NCI-H146 treated with DMSO at 0.1 percent for 48 hours (cell line): ENCODE results near the gene AP1S3.
"Not testable (repeated sequence)": the region's sequence is repeated elsewhere in the genome, so short reads cannot be mapped to it uniquely, and the experiment has no call there.

Experiments
- DNase-seq: peaks from one replicate; lab custom pipeline; 2025; ENCODE audit not compliant: unreplicated experiment; lab: John Stamatoyannopoulos, UW

AP1S3 gene

GRCh38 chr2:223854741-223855140 lies 17.4 kb upstream of the AP1S3 start:
- no peak for DNase-seq

DNA sequence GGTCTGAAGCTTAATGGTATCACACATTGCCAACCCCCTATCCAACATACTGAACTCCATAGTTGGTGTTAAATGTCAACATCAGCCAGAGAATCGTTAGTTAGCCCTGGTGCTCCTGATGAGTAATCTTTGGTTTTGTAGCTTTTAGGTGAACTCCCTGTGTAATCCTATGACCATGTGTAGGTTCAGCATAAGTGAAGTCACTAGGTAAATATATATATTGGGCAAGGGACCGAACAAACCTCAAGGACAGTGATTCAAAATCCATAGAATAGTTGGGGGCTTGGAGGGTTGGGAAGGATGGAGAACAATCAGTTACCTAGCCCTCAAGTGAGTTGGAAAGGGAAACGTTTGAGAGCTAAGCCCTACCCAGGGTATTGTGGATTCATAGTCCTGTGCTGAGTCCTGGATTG lies 16.0 kb upstream of the AP1S3 start:
- no peak for DNase-seq

- no peak for DNase-seq
Measured at GRCh38 chr2:223852281-223852795, 15.0 kb upstream of the AP1S3 start.

- no peak for DNase-seq
Measured at GRCh38 chr2:223847410-223847809, 10.0 kb upstream of the AP1S3 start.

DNA sequence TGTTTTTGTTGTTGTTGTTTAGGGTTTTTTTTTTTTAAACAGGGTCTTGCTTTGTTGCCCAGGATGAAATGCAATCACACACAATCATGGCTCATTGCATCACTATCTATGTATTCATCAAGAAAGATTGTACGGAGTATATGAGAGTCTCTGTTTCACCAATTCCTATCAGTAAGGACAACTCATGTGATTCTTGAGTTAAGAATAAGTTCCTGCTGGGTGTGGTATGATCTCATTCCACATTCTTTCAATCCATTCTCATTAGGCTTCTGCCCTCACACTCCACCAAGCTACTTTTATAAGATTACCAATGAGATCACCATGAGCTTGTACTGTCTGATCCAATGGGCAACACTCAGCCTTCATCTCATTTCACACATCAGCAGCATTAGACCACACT lies 9.1 kb upstream of the AP1S3 start:
- no peak for DNase-seq

- no peak for DNase-seq
Measured at GRCh38 chr2:223841436-223842190, 4.2 kb upstream of the AP1S3 start.

GRCh38 chr2:223835701-223836532 lies 1.5 kb downstream of the AP1S3 start:
- no peak for DNase-seq

GRCh38 chr2:223834431-223834830 lies 3.0 kb downstream of the AP1S3 start:
- DNase-seq, result no peak

GRCh38 chr2:223832241-223832903 lies 5.0 kb downstream of the AP1S3 start:
- no peak for DNase-seq

- no peak for DNase-seq
Measured at GRCh38 chr2:223829128-223829527, 8.3 kb downstream of the AP1S3 start.

DNA sequence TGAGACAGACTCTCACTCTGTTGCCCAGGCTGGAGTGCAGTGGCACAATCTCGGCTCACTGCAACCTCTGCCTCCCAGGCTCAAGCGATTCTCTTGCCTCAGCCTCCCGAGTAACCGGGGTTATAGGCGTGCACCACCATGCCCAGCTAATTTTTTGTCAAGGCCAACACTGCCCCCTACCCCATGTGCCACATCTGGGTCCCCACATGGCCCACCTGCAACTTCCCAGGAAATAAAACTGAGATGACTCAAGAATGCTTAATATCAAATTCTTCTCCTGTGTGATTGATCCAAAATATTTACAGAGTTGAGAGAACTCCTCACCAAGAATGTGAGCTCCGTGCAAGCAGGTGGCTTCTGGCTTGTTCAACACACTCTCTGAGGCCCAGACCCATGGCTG lies 9.1 kb downstream of the AP1S3 start:
- no peak for DNase-seq

GRCh38 chr2:223826995-223827394 lies 10.4 kb downstream of the AP1S3 start:
- no peak for DNase-seq

- no peak for DNase-seq
Measured at GRCh38 chr2:223824301-223824700, 13.1 kb downstream of the AP1S3 start.

DNA sequence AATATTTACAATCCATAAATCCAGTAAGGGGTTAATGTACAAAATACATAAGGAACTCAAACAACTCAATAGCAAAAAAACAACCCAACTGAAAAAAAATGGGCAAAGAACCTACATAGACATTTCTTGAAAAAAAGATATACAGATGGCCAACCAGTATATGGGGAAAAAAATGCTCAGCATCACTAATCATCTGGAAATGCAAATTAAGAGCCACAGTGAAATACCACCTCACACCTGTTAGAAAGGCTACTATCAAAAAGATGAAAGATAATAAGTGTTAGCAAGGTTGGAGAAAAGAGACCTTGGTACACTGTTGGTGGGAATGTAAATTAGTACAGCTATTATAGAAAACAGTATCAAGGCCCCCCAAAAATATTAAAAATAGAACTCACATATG lies 14.6 kb downstream of the AP1S3 start:
- no peak for DNase-seq

- no peak for DNase-seq
Measured at GRCh38 chr2:223820549-223820948, 16.8 kb downstream of the AP1S3 start.

GRCh38 chr2:223819891-223820290 lies 17.5 kb downstream of the AP1S3 start:
- DNase-seq, result no peak

DNA sequence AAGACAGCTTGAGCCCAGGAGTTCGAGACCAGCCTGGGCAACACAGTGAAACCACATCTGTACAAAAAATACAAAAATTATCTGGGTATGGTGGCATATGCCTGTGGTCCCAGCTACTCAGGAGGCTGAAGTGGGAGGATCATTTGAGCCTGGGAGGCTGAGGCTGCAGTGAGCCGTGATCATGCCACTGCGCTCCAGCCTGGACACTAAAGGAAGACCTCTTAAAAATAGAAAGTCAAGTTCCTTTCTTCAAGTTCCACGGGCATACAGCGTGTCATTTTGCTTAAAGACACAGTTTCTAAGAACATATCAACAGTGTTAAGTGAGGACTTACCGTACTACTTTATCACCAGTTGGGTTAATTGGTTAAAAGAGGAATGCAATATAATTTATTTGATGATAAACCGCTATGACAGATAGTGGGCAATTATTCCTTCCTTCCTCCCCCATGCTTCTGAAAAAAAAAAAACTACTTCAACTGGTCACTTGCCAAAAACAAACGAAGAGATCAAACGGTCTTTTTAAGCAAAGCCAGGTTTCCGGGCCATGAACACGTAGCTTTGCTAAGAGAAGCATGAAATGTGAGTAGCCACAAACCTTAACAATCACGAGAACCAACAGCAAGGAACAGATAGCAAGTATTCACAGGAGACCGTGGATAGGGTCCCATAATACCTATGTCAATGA lies 21.4 kb downstream of the AP1S3 start:
- no peak for DNase-seq

DNA sequence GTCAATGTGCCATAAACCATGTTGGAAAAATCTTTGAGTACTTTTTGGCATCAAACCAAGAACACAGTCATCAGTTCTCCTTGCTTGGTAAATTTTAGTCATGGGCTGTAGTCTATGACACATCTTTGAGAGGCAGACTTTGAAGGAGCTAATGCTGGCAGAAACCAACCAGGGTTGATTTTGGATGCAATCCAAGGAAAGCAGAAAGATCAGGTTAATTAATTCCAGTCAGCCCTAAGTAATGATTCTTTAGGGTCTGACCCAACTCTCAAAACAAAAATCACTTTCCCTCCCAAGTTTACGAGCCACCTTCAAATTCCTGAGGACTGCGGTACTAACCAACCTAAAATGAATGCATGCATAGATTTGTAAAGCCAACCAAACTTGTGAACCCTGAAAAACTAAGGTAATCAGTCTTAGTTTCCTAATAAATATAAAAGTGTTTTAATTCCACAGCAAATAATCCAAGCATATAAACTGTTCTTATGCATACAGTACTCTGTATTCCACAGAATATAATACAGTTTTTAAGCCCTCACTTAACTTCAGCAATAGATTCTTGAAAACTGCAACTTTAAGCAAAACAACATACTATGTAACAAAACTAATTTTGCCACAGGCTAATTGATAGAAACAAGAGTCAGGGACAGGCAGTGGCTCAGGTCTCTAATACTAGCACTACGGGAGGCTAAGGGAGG lies 22.0 kb downstream of the AP1S3 start:
- DNase-seq, result no peak

DNA sequence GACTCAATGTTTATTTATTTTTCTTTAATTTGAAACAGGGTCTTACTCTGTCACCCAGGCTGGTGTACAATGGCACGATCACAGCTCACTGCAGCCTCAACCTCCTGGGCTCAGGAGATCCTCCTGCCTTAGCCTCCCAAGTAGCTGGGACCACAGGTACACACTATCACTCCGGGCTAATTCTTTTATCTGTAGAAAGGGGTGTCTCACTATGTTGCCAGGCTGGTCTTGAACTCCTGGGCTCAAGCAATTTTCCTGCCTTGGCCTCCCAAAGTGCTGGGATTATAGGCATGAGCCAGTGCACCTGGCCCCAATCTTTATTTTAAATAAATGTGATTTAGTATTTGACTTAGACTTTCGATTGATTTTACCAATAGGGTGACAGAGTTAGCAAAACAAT lies 22.6 kb downstream of the AP1S3 start:
- not testable (repeated sequence) for DNase-seq

- no peak for DNase-seq
Measured at GRCh38 chr2:223813329-223813728, 24.1 kb downstream of the AP1S3 start.
